Tibial artery (tissue), 4 donors: ENCODE measurements around the gene TTLL5.
"Not testable (repeated sequence)": the region's sequence is repeated elsewhere in the genome, so short reads cannot be mapped to it uniquely, and the experiment has no call there.

Experiments
- DNase-seq, 2 donors: peaks; one replicate each; pipeline ENCODE4 v3.0.0-alpha.2; 2019
- H3K27ac ChIP-seq, 2 donors: fragments of 200-600 bp; sonication (generic) in 1 of 2; 1 replicate in 1 of 2; 2 replicates in 1 of 2; pipeline ENCODE4 v1.5.1; 2018 to 2019; ENCODE audit warnings: mild to moderate bottlenecking in 1 of 2
- H3K27me3 ChIP-seq, 2 donors: fragments of 200-600 bp; sonication (generic) in 1 of 2; one replicate each; pipeline versions ENCODE4 v1.5.1 to v1.6.0; 2016 to 2019
- H3K36me3 ChIP-seq, 3 donors: fragments of 200-600 bp; sonication (generic) in 2 of 3; one replicate each; pipeline ENCODE4 v1.5.1; 2016 to 2019; ENCODE audit warnings: mild to moderate bottlenecking in 2 of 3
- H3K4me1 ChIP-seq, 4 donors: fragments of 200-600 bp; sonication (generic) in 2 of 4; 1 replicate in 3 of 4; 2 replicates in 1 of 4; pipeline ENCODE4 v1.5.1; 2016 to 2019
- H3K4me3 ChIP-seq, 2 donors: fragments of 200-600 bp; sonication (generic) in 1 of 2; 1 replicate in 1 of 2; 2 replicates in 1 of 2; pipeline ENCODE4 v1.5.1; 2018 to 2019; ENCODE audit warnings: mild to moderate bottlenecking in 2 of 2
- H3K9me3 ChIP-seq, 3 donors: fragments of 200-600 bp; sonication (generic) in 1 of 3; one replicate each; pipeline ENCODE4 v1.5.1; 2016 to 2019
- CTCF ChIP-seq, 2 experiments: fragments of 200-600 bp in 1 of 2; fragments of 450-650 bp in 1 of 2; IDR thresholded peaks; one replicate each; pipeline ENCODE4 v1.5.1; 2017 to 2019; ENCODE audit warnings: antibody characterized with exemption in 2 of 2, mild to moderate bottlenecking in 1 of 2, moderate library complexity in 1 of 2
- intact Hi-C: fragments of 100-400 bp; cut with DNase I; formaldehyde crosslinking; loops from one replicate; pipeline ENCODE4 v1.15.0; 2023; ENCODE audit warnings: low total_unique reads

TTLL5 gene

GRCh38 chr14:75689012-75689411 is 28.0 kb downstream of the TTLL5 start:
- no peak overlapping the region for H3K27ac ChIP-seq
- no peaks in the 10 kb centered on the region for H3K9me3 ChIP-seq
- intact Hi-C loops = no loop called here
- DNase-seq = peak in 1 of 2 donors; percentile 62
- no peak for TF ChIP-seq CTCF (IDR thresholded peaks at IDR 0.05)
- no peaks in the 10 kb centered on the region for H3K4me1 ChIP-seq
- H3K27me3 ChIP-seq = no peaks in the 10 kb centered on the region
- H3K4me3 ChIP-seq = no peak overlapping the region
- peaks cover 19 to 34% (median 34%) of the 10 kb centered on the region in 3 donors for H3K36me3 ChIP-seq

- DNase-seq = no peak
- Histone ChIP-seq H3K4me3 (no peak overlapping the region), H3K27me3 (no peaks in the 10 kb centered on the region), H3K9me3 (peaks cover 0 to 3% (median 0%) of the 10 kb centered on the region in 3 donors), H3K27ac (no peak overlapping the region), H3K36me3 (peaks cover 29 to 39% (median 39%) of the 10 kb centered on the region in 3 donors), H3K4me1 (no peaks in the 10 kb centered on the region)
- TF ChIP-seq CTCF (IDR thresholded peaks at IDR 0.05) = no peak
- intact Hi-C loops = no loop called here
Measured at GRCh38 chr14:75690010-75690409, 29.0 kb downstream of the TTLL5 start.

- H3K27ac ChIP-seq, DNase-seq, intact Hi-C loops, H3K4me3 ChIP-seq, H3K4me1 ChIP-seq, H3K9me3 ChIP-seq, H3K27me3 ChIP-seq: not testable (repeated sequence)
- H3K36me3 ChIP-seq = peaks cover 31 to 72% (median 46%) of the 10 kb centered on the region in 3 donors
Measured at GRCh38 chr14:75695025-75695424, 34.0 kb downstream of the TTLL5 start.

- H3K4me1 ChIP-seq = peaks cover 0 to 8% (median 4%) of the 10 kb centered on the region in 4 donors
- TF ChIP-seq CTCF (IDR thresholded peaks at IDR 0.05) = no peak
- H3K36me3 ChIP-seq = peaks cover 17 to 55% (median 32%) of the 10 kb centered on the region in 3 donors
- DNase-seq = no peak
- no peak overlapping the region for H3K27ac ChIP-seq
- intact Hi-C loops = no loop called here
- H3K9me3 ChIP-seq = peaks cover 0 to 7% (median 0%) of the 10 kb centered on the region in 3 donors
- H3K27me3 ChIP-seq = no peaks in the 10 kb centered on the region
- H3K4me3 ChIP-seq = no peak overlapping the region
Measured at GRCh38 chr14:75697386-75697785, 36.3 kb downstream of the TTLL5 start.

GRCh38 chr14:75697918-75698317 is 36.9 kb downstream of the TTLL5 start:
- H3K27ac ChIP-seq = no peak overlapping the region
- intact Hi-C loops = no loop called here
- peaks cover 0 to 7% (median 0%) of the 10 kb centered on the region in 3 donors for H3K9me3 ChIP-seq
- H3K36me3 ChIP-seq = peaks cover 17 to 55% (median 32%) of the 10 kb centered on the region in 3 donors
- no peaks in the 10 kb centered on the region for H3K27me3 ChIP-seq
- TF ChIP-seq CTCF (IDR thresholded peaks at IDR 0.05) = no peak
- DNase-seq = no peak
- H3K4me3 ChIP-seq = no peak overlapping the region
- peaks cover 0 to 13% (median 9%) of the 10 kb centered on the region in 4 donors for H3K4me1 ChIP-seq

GRCh38 chr14:75699331-75699730 is 38.3 kb downstream of the TTLL5 start:
- intact Hi-C loops = no loop called here
- peaks cover 9 to 42% (median 18%) of the 10 kb centered on the region in 3 donors for H3K36me3 ChIP-seq
- DNase-seq = no peak
- H3K9me3 ChIP-seq = peaks cover 0 to 7% (median 0%) of the 10 kb centered on the region in 3 donors
- no peak for TF ChIP-seq CTCF (IDR thresholded peaks at IDR 0.05)
- H3K27ac ChIP-seq = no peak overlapping the region
- H3K4me1 ChIP-seq = peaks cover 0 to 19% (median 12%) of the 10 kb centered on the region in 4 donors
- H3K4me3 ChIP-seq = no peak overlapping the region
- no peaks in the 10 kb centered on the region for H3K27me3 ChIP-seq
